HCT116 (cell line): Measurements from ENCODE around the gene RAP1GAP2.

Experiments
- EGR1 ChIP-seq: IDR thresholded peaks from 2 replicates; pipeline ENCODE4 v1.6.1; 2012; ENCODE audit warnings: low read depth
- JUND ChIP-seq: IDR thresholded peaks from 2 replicates; pipeline ENCODE4 v1.6.1; 2012
- POLR2A ChIP-seq: IDR thresholded peaks from 2 replicates; pipeline ENCODE4 v1.7.0; 2011; ENCODE audit warnings: borderline replicate concordance; ENCODE audit not compliant: insufficient read depth, insufficient read length; ENCODE audit errors: extremely low read depth
- RAD21 ChIP-seq: IDR thresholded peaks from 2 replicates; pipeline ENCODE4 v1.6.1; 2012; ENCODE audit warnings: low read depth, mild to moderate bottlenecking
- SRF ChIP-seq: IDR thresholded peaks from 2 replicates; pipeline ENCODE4 v1.6.1; 2012; ENCODE audit warnings: low read depth
- YY1 ChIP-seq: IDR thresholded peaks from 2 replicates; pipeline ENCODE4 v1.6.1; 2011; ENCODE audit warnings: low read length, low read depth, moderate library complexity, mild to moderate bottlenecking; ENCODE audit not compliant: insufficient replicate concordance; ENCODE audit errors: extremely low read depth
- TF ChIP-seq, protein P1 (sequence below), 3 experiments: fragments of 200-600 bp in 1 of 3; sonication (generic) in 1 of 3; IDR thresholded peaks in 2 of 3; conservative IDR thresholded peaks in 1 of 3; 2 replicates each; pipeline ENCODE4 v1.5.1; 2012 to 2017; ENCODE audit warnings: low read depth in 2 of 3, low read length in 2 of 3, antibody characterized with exemption in 1 of 3, borderline replicate concordance in 1 of 3, control low read depth in 1 of 3, mild to moderate bottlenecking in 1 of 3, mixed read lengths in 1 of 3, mixed run types in 1 of 3, moderate library complexity in 1 of 3; ENCODE audit not compliant: insufficient read depth in 1 of 3

DNA sequence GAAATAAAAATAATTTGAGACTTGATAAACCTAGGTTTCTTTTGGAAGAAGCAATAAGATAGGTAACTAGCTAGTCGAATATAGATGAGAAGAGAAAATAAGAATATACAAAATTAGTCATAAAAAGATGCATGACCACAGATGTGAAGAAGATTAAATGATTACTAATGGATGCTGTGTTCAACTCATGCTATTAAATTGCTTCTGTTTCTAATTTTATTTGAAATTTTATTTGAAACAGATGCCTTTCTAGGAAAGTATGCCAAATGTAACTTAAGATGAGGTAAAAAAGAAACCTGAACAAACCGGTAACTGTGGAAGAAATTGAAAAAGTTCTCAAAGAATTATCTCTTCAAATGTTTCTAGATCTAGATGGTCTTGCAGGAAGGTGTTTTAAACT lies 175.6 kb downstream of the RAP1GAP2 start:
- TF ChIP-seq EGR1, result no peak
- TF ChIP-seq, protein P1, sequence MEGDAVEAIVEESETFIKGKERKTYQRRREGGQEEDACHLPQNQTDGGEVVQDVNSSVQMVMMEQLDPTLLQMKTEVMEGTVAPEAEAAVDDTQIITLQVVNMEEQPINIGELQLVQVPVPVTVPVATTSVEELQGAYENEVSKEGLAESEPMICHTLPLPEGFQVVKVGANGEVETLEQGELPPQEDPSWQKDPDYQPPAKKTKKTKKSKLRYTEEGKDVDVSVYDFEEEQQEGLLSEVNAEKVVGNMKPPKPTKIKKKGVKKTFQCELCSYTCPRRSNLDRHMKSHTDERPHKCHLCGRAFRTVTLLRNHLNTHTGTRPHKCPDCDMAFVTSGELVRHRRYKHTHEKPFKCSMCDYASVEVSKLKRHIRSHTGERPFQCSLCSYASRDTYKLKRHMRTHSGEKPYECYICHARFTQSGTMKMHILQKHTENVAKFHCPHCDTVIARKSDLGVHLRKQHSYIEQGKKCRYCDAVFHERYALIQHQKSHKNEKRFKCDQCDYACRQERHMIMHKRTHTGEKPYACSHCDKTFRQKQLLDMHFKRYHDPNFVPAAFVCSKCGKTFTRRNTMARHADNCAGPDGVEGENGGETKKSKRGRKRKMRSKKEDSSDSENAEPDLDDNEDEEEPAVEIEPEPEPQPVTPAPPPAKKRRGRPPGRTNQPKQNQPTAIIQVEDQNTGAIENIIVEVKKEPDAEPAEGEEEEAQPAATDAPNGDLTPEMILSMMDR (IDR thresholded peaks at IDR 0.05 in 2 of 3, conservative IDR thresholded peaks at IDR 0.05 in 1 of 3; ENCODE audit: borderline replicate concordance in 1 of 3, insufficient read depth in 1 of 3, low read depth in 2 of 3, low read length in 2 of 3), result no peak
- no peak for TF ChIP-seq RAD21
- TF ChIP-seq YY1, result no peak
- no peak for TF ChIP-seq POLR2A
- no peak for TF ChIP-seq JUND
- no peak for TF ChIP-seq SRF
